Measurements from ENCODE around the gene WIPI1.

The WIPI1 gene

DNA sequence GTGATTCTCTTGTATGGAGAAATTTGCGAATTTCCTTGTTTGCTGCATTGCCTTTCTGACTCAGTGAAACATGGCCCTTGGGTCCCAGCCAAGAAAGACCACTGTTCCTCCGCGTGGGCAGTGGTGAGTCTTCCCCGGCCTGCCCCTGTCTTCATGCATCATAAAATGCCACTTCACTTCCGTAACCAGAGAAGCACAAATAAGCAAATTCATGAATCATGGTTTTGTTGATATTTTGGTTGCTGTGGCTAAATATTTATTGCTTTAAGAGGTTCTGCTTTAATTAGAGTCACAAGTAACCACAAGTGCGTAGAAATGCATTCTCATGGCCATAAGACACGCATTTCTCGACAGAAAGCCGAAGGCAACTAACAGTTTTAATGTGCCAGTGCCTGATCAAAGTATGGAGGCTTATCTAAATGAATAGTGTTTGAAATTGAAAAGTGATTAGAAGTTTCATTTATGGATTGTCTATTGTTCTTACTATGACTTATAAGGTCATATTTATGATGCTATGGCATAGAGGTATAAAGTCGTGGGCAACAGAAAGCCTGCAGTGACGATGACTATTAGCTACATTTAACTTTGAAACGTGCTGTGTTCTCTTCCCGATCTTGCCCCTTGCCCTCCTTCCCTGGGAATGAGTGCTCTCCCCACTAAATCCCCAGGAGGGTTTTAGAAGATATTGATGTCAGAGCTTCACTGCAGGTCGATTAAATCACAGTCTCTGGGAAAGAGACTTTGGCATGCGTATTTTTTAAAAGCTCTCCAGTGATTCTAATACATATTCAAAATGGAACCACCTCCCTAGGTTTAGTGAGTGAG, 76.0 kb downstream of the WIPI1 start:
- Histone ChIP-seq H3K36me3 (ENCODE audit: control insufficient read depth, low read length) (no peaks in the 10 kb centered on the region), H3K4me2 (ENCODE audit: low read length) (no peak overlapping the region), H3K9me3 (ENCODE audit: control insufficient read depth, insufficient read depth, low read length) (no peaks in the 10 kb centered on the region), H3K4me1 (ENCODE audit: control insufficient read depth, low read length) (no peaks in the 10 kb centered on the region), H3K27me3 (ENCODE audit: control insufficient read depth, low read length) (peaks cover 14% of the 10 kb centered on the region; the same call in 1 of the 2 replicates), H3K4me3 (ENCODE audit: low read length) (no peak overlapping the region), H3F3A (ENCODE audit: control insufficient read depth, insufficient read depth) (no peaks in the 10 kb centered on the region), H3K9me2 (replicated peaks; ENCODE audit: control insufficient read depth, low read length) (no peaks in the 10 kb centered on the region), H3K27ac (ENCODE audit: low read depth, low read length) (no peak overlapping the region), H3K79me2 (ENCODE audit: control insufficient read depth, low read length) (no peaks in the 10 kb centered on the region), H4K20me1 (ENCODE audit: control insufficient read depth, insufficient read depth, low read depth, low read length) (no peaks in the 10 kb centered on the region)
- no peak for TF ChIP-seq EZH2phosphoT487 (IDR thresholded peaks at IDR 0.05; ENCODE audit: borderline replicate concordance, low read length)

- no peak for TF ChIP-seq EZH2phosphoT487 (IDR thresholded peaks at IDR 0.05; ENCODE audit: borderline replicate concordance, low read length)
- no peak for TF ChIP-seq CTCF (IDR thresholded peaks at IDR 0.05; ENCODE audit: low read depth, low read length, poor library complexity, severe bottlenecking)
- H3K4me1 ChIP-seq (ENCODE audit: control insufficient read depth, low read length), result no peaks in the 10 kb centered on the region
- no peaks in the 10 kb centered on the region for H4K20me1 ChIP-seq (ENCODE audit: control insufficient read depth, insufficient read depth, low read depth, low read length)
- H3K79me2 ChIP-seq (ENCODE audit: control insufficient read depth, low read length), result no peaks in the 10 kb centered on the region
- H3K9me3 ChIP-seq (ENCODE audit: control insufficient read depth, insufficient read depth, low read length), result no peaks in the 10 kb centered on the region
- no peaks in the 10 kb centered on the region for H3K36me3 ChIP-seq (ENCODE audit: control insufficient read depth, low read length)
- H3K4me2 ChIP-seq (ENCODE audit: low read length), result no peak overlapping the region
- H3K4me3 ChIP-seq (ENCODE audit: low read length), result no peak overlapping the region
- H3K27ac ChIP-seq (ENCODE audit: low read depth, low read length), result no peak overlapping the region
- no peaks in the 10 kb centered on the region for H3K9me2 ChIP-seq (replicated peaks; ENCODE audit: control insufficient read depth, low read length)
- H3F3A ChIP-seq (ENCODE audit: control insufficient read depth, insufficient read depth), result no peaks in the 10 kb centered on the region
- peaks cover 13% of the 10 kb centered on the region; the same call in 1 of the 2 replicates for H3K27me3 ChIP-seq (ENCODE audit: control insufficient read depth, low read length)
These were observed 77.3 kb downstream of the WIPI1 start for GRCh38 chr17:68379692-68380677.

DNA sequence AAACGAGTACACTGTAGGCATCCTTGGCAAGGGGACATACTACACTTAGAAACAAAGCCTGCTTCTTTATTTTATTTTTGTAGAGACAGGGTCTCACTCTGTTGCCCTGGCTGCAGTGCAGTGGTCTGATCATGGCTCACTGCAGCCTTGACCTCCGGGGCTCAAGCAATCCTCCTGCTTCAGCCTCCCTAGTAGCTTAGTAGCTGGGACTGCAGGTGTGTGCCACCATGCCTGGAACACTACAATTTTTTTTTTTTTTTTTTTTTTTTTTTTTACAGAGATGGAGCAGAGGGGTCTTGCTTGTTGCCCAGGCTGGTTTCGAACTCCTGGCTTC, 78.2 kb downstream of the WIPI1 start:
- H3K4me3 ChIP-seq (ENCODE audit: low read length), result no peak overlapping the region
- H3K27ac ChIP-seq (ENCODE audit: low read depth, low read length), result no peak overlapping the region
- peaks cover 7% of the 10 kb centered on the region; the same call in 1 of the 2 replicates for H3K27me3 ChIP-seq (ENCODE audit: control insufficient read depth, low read length)
- no peaks in the 10 kb centered on the region for H3K9me3 ChIP-seq (ENCODE audit: control insufficient read depth, insufficient read depth, low read length)
- H3K4me2 ChIP-seq (ENCODE audit: low read length), result no peak overlapping the region
- H3F3A ChIP-seq (ENCODE audit: control insufficient read depth, insufficient read depth), result no peaks in the 10 kb centered on the region
- H3K9me2 ChIP-seq (replicated peaks; ENCODE audit: control insufficient read depth, low read length), result no peaks in the 10 kb centered on the region
- no peaks in the 10 kb centered on the region for H3K79me2 ChIP-seq (ENCODE audit: control insufficient read depth, low read length)
- no peaks in the 10 kb centered on the region for H3K36me3 ChIP-seq (ENCODE audit: control insufficient read depth, low read length)
- TF ChIP-seq EZH2phosphoT487 (IDR thresholded peaks at IDR 0.05; ENCODE audit: borderline replicate concordance, low read length) (no peak), CTCF (IDR thresholded peaks at IDR 0.05; ENCODE audit: low read depth, low read length, poor library complexity, severe bottlenecking) (no peak)
- no peaks in the 10 kb centered on the region for H4K20me1 ChIP-seq (ENCODE audit: control insufficient read depth, insufficient read depth, low read depth, low read length)
- no peaks in the 10 kb centered on the region for H3K4me1 ChIP-seq (ENCODE audit: control insufficient read depth, low read length)

Data from DOHH2 (cell line).